Testis (tissue), 3 donors: ENCODE results near the gene HPSE2. TPM values are rescaled to one million over a fixed set of nuclear protein-coding genes. Genes with fewer than 3 reads are reported as not detected.

ENCODE experiments used
- DNase-seq: peaks from one replicate; pipeline ENCODE4 v3.0.0-alpha.2; 2019
- H3K27ac ChIP-seq, 2 donors: fragments of 200-600 bp; sonication (generic); one replicate each; pipeline ENCODE4 v1.5.1; 2019
- H3K27me3 ChIP-seq: fragments of 200-600 bp; sonication (generic); one replicate; pipeline ENCODE4 v1.5.1; 2019
- H3K36me3 ChIP-seq: fragments of 200-600 bp; sonication (generic); one replicate; pipeline ENCODE4 v1.5.1; 2017; ENCODE audit warnings: low read depth; ENCODE audit errors: missing control alignments
- H3K4me1 ChIP-seq: fragments of 200-600 bp; sonication (generic); one replicate; pipeline ENCODE4 v1.5.1; 2019
- H3K4me3 ChIP-seq, 2 donors: fragments of 200-600 bp; sonication (generic); one replicate each; pipeline ENCODE4 v1.5.1; 2017 to 2019
- H3K9me3 ChIP-seq: fragments of 200-600 bp; sonication (generic); one replicate; pipeline ENCODE4 v1.5.1; 2017
- POLR2A ChIP-seq: fragments of 450-650 bp; IDR thresholded peaks from one replicate; pipeline ENCODE4 v1.6.1; 2017; ENCODE audit warnings: antibody characterized with exemption, mild to moderate bottlenecking, moderate library complexity
- WGBS, 2 donors: methylation state at CpG; one replicate each; pipeline ENCODE4 v1.1.5; 2018; 5-methylcytosine and 5-hydroxymethylcytosine counted together
- intact Hi-C: fragments of 100-400 bp; cut with DNase I; formaldehyde crosslinking; loops from one replicate; pipeline ENCODE4 v1.15.1; 2023; ENCODE audit warnings: low total_unique reads
- polyA plus RNA-seq: library from polyadenylated mRNA; stranded (reverse); fragments of 350-450 nt; fragmentation: Illumina TruSeq; extraction: RNeasy Lipid Tissue Mini Kit (QIAGEN cat#74804); gene quantifications from one replicate; pipeline ENCODE4 v1.2.3, GENCODE V29; 2014; ENCODE audit warnings: low read depth, low replicate concordance; ENCODE audit not compliant: insufficient read depth
- total RNA-seq, 2 donors: library from RNA; depleted of rRNA; stranded (reverse); fragments of >200 nt; gene quantifications; one replicate each; pipeline ENCODE4 v1.2.3, GENCODE V29; 2016
- TF ChIP-seq, protein P1 (sequence below), 3 experiments: fragments of 450-650 bp in 2 of 3; fragments of 200-600 bp in 1 of 3; sonication (generic) in 1 of 3; IDR thresholded peaks; one replicate each; pipeline ENCODE4 v1.5.1; 2016 to 2019; ENCODE audit warnings: antibody characterized with exemption in 3 of 3, mild to moderate bottlenecking in 2 of 3, moderate library complexity in 1 of 3

The HPSE2 gene
- total and polyA plus RNA-seq, 3 donors from 2014 or later: 1.7 to 4.1 (median 2.5) TPM

DNA sequence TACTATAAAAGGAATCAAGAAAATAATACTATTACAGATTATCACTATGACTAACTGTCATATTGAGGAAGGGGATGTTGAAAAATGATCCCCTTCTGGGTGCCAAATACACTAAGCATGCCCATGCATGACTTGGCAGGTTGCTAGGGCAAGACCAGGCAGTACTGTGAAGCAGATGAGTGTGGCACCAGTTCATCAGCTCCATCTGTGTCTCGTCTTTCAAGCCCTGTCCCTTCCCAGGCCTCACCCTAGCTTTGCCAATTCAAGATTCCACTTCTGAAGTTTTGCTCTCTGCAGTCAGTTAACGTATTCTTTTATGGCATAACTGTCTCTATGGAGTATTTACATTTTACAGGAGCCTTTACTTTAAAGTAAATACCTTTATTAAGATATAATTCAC, 653.3 kb downstream of the HPSE2 start:
- Histone ChIP-seq H3K27me3 (no peaks in the 10 kb centered on the region), H3K4me1 (peaks cover 4% of the 10 kb centered on the region), H3K9me3 (no peaks in the 10 kb centered on the region), H3K36me3 (no peaks in the 10 kb centered on the region), H3K4me3 (no peak overlapping the region), H3K27ac (no peak overlapping the region)
- TF ChIP-seq POLR2A: no peak
- intact Hi-C loops: no loop called here
- WGBS, 2 donors: 40 to 76% methylated on average over 2 of the region's 2 CpGs
- no peak for DNase-seq

DNA sequence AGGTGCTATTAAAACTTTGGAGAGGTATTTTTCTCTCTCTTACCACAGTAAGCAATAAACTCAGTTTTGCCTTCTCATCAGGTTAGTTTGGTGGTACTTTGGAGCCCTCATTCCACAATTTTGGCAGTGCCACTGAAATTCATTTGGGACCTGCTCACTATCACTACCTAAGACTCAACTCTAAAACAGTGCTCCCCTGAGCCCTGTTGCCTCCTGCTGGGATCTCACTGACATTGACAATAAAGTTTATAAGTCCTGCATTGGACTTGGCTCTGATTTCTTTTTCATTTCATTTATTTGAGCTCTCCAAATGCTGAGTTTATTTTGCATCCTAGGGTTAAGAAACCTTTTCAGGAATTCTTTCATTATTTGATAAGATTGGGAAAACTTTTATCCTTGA, 658.1 kb downstream of the HPSE2 start:
- intact Hi-C loops: no loop called here
- Histone ChIP-seq H3K4me1 (no peaks in the 10 kb centered on the region), H3K27ac (no peak overlapping the region), H3K36me3 (no peaks in the 10 kb centered on the region), H3K4me3 (no peak overlapping the region), H3K27me3 (no peaks in the 10 kb centered on the region), H3K9me3 (no peaks in the 10 kb centered on the region)
- DNase-seq: no peak
- TF ChIP-seq, protein P1, sequence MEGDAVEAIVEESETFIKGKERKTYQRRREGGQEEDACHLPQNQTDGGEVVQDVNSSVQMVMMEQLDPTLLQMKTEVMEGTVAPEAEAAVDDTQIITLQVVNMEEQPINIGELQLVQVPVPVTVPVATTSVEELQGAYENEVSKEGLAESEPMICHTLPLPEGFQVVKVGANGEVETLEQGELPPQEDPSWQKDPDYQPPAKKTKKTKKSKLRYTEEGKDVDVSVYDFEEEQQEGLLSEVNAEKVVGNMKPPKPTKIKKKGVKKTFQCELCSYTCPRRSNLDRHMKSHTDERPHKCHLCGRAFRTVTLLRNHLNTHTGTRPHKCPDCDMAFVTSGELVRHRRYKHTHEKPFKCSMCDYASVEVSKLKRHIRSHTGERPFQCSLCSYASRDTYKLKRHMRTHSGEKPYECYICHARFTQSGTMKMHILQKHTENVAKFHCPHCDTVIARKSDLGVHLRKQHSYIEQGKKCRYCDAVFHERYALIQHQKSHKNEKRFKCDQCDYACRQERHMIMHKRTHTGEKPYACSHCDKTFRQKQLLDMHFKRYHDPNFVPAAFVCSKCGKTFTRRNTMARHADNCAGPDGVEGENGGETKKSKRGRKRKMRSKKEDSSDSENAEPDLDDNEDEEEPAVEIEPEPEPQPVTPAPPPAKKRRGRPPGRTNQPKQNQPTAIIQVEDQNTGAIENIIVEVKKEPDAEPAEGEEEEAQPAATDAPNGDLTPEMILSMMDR (IDR thresholded peaks at IDR 0.05): no peak
- no peak for TF ChIP-seq POLR2A

DNA sequence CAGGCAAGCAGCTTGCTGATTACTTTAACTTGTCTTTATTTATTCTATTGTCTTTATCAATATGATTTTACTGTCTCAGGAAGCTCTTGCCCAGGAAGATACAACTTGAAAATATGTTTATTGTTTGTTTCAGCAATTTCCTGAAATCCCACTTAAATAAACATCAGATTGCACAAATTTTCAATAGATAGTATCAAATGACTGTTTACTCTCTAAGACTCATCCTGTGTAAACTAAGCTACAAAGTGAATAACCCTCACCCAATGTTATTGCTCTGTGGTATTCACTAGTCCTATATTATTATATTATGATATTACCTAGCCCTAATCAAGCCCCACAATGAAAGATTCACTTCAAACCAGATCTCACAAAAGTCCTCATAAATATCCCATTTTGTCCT, 658.5 kb downstream of the HPSE2 start:
- Histone ChIP-seq H3K36me3 (no peaks in the 10 kb centered on the region), H3K27ac (no peak overlapping the region), H3K4me1 (no peaks in the 10 kb centered on the region), H3K27me3 (no peaks in the 10 kb centered on the region), H3K9me3 (no peaks in the 10 kb centered on the region), H3K4me3 (no peak overlapping the region)
- TF ChIP-seq, protein P1 (IDR thresholded peaks at IDR 0.05): no peak
- TF ChIP-seq POLR2A: no peak
- DNase-seq: no peak
- intact Hi-C loops: no loop called here

DNA sequence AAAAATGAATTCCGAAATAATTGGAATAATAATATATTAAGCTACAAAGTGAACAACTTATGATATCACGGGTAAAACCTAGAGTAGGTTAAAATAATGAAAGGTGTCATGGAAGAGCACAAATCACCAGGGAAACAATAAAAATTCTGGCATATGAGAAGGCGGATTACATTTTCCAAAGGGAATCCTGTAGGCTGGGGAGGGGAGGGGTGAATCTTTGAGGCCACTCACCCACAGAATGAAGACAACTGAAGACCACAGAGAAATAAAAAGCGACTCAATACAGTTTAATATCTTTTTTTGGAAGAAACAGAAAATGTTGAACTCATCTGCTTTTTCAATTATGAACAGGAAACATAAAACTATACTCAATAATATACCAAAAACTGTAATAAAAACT, 659.6 kb downstream of the HPSE2 start:
- intact Hi-C loops: no loop called here
- no peak overlapping the region for H3K4me3 ChIP-seq
- H3K4me1 ChIP-seq: no peaks in the 10 kb centered on the region
- no peak overlapping the region for H3K27ac ChIP-seq
- no peaks in the 10 kb centered on the region for H3K9me3 ChIP-seq
- no peak for DNase-seq
- 55 to 72% methylated on average over 4 of the region's 4 CpGs for WGBS, 2 donors
- H3K27me3 ChIP-seq: no peaks in the 10 kb centered on the region
- H3K36me3 ChIP-seq: no peaks in the 10 kb centered on the region
- TF ChIP-seq, protein P1 (IDR thresholded peaks at IDR 0.05): no peak
- TF ChIP-seq POLR2A: no peak

DNA sequence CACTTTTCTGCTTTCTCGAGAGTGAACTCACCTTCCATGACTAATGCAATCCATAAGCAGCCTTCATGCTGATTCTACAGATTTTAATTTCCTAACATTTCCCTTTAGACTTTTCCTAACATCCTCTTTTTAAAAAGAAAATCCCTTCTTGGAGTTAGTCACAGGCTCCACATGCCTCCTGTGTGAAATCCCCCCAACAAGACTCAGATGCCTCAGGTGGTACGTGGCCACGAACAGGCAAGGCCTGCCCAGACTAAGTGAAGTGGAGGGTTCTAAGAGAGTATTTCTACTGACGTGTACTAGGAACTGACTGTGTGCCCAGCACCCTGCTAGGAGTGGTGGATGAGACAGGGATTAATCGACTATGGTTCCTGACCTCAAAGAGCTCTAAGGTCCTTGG, 663.1 kb downstream of the HPSE2 start:
- Histone ChIP-seq H3K27ac (no peak overlapping the region), H3K36me3 (no peaks in the 10 kb centered on the region), H3K9me3 (no peaks in the 10 kb centered on the region), H3K4me3 (no peak overlapping the region), H3K4me1 (no peaks in the 10 kb centered on the region), H3K27me3 (no peaks in the 10 kb centered on the region)
- TF ChIP-seq, protein P1 (IDR thresholded peaks at IDR 0.05): no peak
- TF ChIP-seq POLR2A: no peak
- intact Hi-C loops: no loop called here
- no peak for DNase-seq
- 69 to 73% methylated on average over 5 of the region's 5 CpGs for WGBS, 2 donors
